NCI-H460 (cell line): ENCODE measurements around the gene XRRA1. TPM values are rescaled to one million over a fixed set of nuclear protein-coding genes. Genes with fewer than 3 reads are reported as not detected.
A peak's percentile ranks its signal among the peaks of the same experiment; 100 is the strongest.

Source experiments
- DNase-seq: peaks from one replicate; pipeline ENCODE4 v3.0.0-alpha.2; 2016; ENCODE audit warnings: low read depth; ENCODE audit errors: extremely low read depth
- total RNA-seq: library from RNA; depleted of rRNA; stranded (reverse); fragments of >200 nt; shearing (Covaris generic); gene quantifications from 2 replicates; pipeline ENCODE4 v1.2.3, GENCODE V29; 2014

Gene XRRA1
- total RNA-seq, 1 experiment from 2014 or later, result 25.1 TPM

- no peak for DNase-seq
These were observed 2.3 kb upstream of the XRRA1 start for GRCh38 chr11:74951226-74951625.

- no peak for DNase-seq
These were observed 1.6 kb upstream of the XRRA1 start for GRCh38 chr11:74950374-74950969.

- DNase-seq, result no peak
These were observed 854 bp upstream of the XRRA1 start for GRCh38 chr11:74949753-74950137.

GRCh38 chr11:74948546-74948897, 369 bp downstream of the XRRA1 start:
- DNase-seq, result no peak

- no peak for DNase-seq
These were observed 6.7 kb downstream of the XRRA1 start for GRCh38 chr11:74942073-74942759.

- DNase-seq, result no peak
These were observed 7.4 kb downstream of the XRRA1 start for GRCh38 chr11:74941492-74941891.

GRCh38 chr11:74937696-74938475, 11.0 kb downstream of the XRRA1 start:
- no peak for DNase-seq

GRCh38 chr11:74936976-74937375, 11.9 kb downstream of the XRRA1 start:
- DNase-seq, result no peak

- no peak for DNase-seq
These were observed 12.8 kb downstream of the XRRA1 start for GRCh38 chr11:74936087-74936486.

- no peak for DNase-seq
These were observed 13.6 kb downstream of the XRRA1 start for GRCh38 chr11:74935285-74935684.

- no peak for DNase-seq
These were observed 15.1 kb downstream of the XRRA1 start for GRCh38 chr11:74933765-74934164.

- no peak for DNase-seq
These were observed 16.1 kb downstream of the XRRA1 start for GRCh38 chr11:74932797-74933196.

GRCh38 chr11:74932169-74932568, 16.7 kb downstream of the XRRA1 start:
- DNase-seq, result peak; percentile 26

- DNase-seq, result peak; percentile 79
These were observed 19.2 kb downstream of the XRRA1 start for GRCh38 chr11:74929431-74930363.

GRCh38 chr11:74927496-74927895, 21.4 kb downstream of the XRRA1 start:
- no peak for DNase-seq

GRCh38 chr11:74926304-74927030, 22.4 kb downstream of the XRRA1 start:
- no peak for DNase-seq

- DNase-seq, result no peak
These were observed 23.6 kb downstream of the XRRA1 start for GRCh38 chr11:74925281-74925680.

GRCh38 chr11:74923125-74923524, 25.8 kb downstream of the XRRA1 start:
- no peak for DNase-seq

- no peak for DNase-seq
These were observed 39.1 kb downstream of the XRRA1 start for GRCh38 chr11:74909812-74910211.

GRCh38 chr11:74909385-74909784, 39.5 kb downstream of the XRRA1 start:
- DNase-seq, result no peak
